Measurements from ENCODE around the gene CYP4F2.
"Not testable (repeated sequence)": the region's sequence is repeated elsewhere in the genome, so short reads cannot be mapped to it uniquely, and the experiment has no call there.

CYP4F2 gene

GRCh38 chr19:15900032-15900431 is 2.2 kb upstream of the CYP4F2 start:
- DNase-seq (ENCODE audit: low read depth) = not testable (repeated sequence)

DNA sequence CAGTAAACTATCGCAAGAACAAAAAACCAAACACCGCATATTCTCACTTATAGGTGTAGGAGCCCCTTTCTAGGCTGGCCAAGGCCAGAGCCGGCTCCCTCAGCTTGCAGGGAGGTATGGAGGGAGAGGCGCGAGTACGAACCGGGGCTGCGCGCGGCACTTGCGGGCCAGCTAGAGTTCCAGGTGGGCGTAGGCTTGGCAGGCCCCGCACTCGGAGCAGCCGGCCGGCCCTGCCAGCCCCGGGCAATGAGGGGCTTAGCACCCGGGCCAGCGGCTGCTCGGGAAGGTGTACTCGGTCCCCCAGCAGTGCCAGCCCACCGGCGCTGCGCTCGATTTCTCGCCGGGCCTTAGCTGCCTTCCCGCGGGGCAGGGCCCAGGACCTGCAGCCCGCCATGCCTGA is 1.7 kb upstream of the CYP4F2 start:
- not testable (repeated sequence) for DNase-seq (ENCODE audit: low read depth)

- no peak for DNase-seq (ENCODE audit: low read depth)
Measured at GRCh38 chr19:15897026-15897737, 692 bp downstream of the CYP4F2 start.

DNA sequence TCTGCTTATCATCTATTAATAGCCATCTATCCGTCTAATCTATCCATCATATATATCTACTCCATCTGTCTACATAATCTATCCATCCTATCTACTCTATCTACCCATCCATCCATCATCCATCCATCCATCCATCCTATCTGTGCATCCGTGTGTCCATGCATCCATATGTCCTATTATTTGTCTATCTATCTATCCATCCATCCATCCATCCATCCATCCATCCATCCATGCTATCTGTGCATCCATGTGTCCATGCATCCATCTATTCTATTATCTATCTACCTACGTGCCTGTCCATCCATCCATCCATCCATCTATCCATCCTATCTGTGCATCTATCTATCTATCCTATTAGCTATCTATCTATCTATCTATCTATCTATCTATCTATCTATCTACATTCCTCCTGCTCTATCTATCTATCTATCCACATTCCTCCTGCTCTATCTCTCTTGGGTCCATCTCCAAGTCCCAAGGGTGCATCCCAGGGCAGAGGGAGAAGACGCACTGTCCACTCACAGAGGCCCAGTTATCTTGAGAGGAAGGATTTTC is 1.9 kb downstream of the CYP4F2 start:
- no peak for DNase-seq (ENCODE audit: low read depth)

- no peak for DNase-seq (ENCODE audit: low read depth)
Measured at GRCh38 chr19:15894359-15894758, 3.5 kb downstream of the CYP4F2 start.

DNA sequence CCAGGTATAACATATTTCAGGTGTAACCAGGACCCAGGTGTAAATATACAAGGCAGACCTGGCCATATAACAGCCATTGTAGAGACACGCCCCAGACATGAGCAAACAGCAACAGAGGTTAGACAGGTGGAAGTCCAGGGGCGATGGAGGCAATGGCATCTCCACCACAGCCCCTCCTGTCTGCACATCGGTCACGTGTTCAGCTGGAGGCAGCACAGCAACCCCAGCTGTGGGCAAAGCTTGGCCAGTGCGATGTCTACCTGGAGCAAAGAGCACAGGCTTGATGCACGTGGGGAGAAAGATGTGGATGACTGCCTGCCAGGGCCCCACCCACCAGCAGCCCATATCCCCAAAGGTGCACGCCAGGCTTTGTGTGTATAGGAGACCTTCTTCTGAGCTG is 4.4 kb downstream of the CYP4F2 start:
- no peak for DNase-seq (ENCODE audit: low read depth)

GRCh38 chr19:15892012-15892411 is 5.9 kb downstream of the CYP4F2 start:
- DNase-seq (ENCODE audit: low read depth) = no peak

DNA sequence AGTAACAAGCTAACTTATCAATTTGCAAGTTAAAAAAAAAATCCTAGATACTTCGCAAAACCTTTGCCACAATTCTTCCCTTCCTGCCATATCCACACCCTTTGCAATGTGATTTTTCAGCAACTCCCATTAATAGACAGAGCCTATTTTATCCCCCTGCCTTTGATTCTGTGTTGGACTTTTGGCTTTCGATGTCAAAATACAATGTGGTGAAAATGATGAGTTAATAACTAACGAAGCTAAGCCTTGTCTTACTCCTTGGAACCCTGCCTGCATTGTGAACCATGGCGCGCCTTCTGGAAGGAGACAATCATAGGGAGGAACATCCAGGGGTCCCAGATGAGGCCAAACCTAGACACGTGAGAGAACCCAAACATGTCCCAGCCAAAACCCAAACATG is 6.4 kb downstream of the CYP4F2 start:
- no peak for DNase-seq (ENCODE audit: low read depth)

GRCh38 chr19:15889339-15889738 is 8.5 kb downstream of the CYP4F2 start:
- DNase-seq (ENCODE audit: low read depth) = not testable (repeated sequence)

GRCh38 chr19:15885919-15886318 is 12.0 kb downstream of the CYP4F2 start:
- DNase-seq (ENCODE audit: low read depth) = no peak

GRCh38 chr19:15885167-15885566 is 12.7 kb downstream of the CYP4F2 start:
- DNase-seq (ENCODE audit: low read depth) = no peak

DNA sequence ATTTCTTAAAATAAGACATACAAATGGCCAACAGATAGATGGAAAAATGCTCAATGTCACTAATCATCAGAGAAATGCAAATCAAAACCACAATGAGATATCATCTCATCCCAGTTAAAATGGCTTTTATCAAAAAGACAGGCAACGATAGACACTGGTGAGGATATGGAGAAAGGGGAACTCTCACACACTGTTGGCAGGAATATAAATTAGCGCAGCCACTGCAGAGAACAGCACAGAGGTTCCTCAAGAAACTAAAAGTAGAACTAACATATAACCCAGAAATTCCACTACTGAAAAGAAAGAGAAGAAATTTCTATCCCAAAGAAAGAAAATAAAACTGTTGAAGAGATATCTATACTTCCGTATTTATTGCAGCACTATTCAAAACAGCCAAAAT is 14.5 kb downstream of the CYP4F2 start:
- not testable (repeated sequence) for DNase-seq (ENCODE audit: low read depth)

DNA sequence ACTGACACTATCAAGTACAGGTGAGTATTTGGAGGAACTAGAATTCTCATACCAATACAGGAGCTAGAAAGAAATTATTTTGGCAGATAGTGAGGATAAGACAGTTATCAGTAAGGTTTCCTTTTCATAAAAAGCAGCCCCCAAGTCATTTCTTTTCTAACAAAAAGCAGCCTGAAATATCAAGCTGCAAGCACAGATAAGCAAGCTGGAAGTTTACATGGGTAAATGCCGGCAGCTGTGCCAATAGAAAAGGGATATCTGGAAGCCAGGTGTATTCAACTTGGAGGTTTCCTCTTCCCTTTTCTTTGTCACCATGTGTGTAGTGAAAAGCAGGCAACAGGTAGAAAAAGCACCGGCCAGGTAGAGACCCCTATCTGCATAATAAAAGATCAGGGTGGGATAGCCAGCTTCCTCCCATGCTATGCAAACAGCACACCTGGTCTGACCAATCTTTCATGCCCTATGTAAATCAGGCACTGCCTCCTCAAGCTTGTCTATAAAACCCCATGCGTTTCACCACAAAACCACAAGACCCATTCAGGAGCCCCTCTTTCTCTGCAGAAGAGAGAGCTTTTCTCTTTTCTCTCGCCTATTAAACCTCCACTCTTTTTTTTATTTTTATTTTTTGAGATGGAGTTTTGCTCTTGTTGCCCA is 22.9 kb downstream of the CYP4F2 start:
- DNase-seq (ENCODE audit: low read depth) = no peak

DNA sequence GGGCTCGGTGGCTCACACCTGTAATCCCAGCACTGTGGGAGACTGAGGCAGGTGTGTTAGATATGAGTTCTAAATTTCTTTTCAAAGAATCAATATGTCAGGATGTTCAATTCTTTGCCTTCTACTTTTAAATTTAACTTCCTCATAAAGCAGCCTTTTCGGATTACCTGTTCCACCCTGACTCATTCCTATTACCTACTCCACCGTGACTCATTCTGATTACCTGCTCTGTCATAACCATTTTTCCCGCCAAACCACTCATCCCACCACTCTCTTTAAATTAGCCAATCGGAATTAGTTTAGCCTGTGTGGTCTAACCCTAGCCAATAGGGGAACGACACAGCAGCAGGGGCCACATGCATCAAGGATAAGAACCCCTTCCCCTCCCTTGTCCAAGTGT is 24.1 kb downstream of the CYP4F2 start:
- DNase-seq (ENCODE audit: low read depth) = not testable (repeated sequence)

DNA sequence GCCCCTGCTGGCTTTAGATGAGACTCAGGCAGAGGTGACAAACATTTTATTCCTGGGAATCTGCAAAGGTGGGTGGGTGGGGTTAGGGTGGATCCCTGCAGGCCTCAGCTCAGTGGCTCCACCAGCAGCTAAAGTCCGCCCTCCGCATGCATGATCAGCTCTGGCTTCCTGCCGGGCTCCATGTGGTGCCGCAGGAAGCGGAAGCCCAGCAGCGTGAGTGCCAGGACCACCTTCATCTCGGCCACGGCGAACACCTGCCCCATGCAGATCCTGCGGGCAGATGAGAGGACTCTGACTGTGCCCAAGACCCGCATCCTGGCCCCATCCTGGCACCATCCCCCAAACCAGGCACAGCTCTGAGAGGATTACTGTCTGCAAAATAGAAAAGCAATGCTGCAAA is 26.3 kb downstream of the CYP4F2 start:
- DNase-seq (ENCODE audit: low read depth) = no peak

GRCh38 chr19:15869873-15870272 is 28.0 kb downstream of the CYP4F2 start:
- no peak for DNase-seq (ENCODE audit: low read depth)

- DNase-seq (ENCODE audit: low read depth) = no peak
Measured at GRCh38 chr19:15869109-15869555, 28.7 kb downstream of the CYP4F2 start.

DNA sequence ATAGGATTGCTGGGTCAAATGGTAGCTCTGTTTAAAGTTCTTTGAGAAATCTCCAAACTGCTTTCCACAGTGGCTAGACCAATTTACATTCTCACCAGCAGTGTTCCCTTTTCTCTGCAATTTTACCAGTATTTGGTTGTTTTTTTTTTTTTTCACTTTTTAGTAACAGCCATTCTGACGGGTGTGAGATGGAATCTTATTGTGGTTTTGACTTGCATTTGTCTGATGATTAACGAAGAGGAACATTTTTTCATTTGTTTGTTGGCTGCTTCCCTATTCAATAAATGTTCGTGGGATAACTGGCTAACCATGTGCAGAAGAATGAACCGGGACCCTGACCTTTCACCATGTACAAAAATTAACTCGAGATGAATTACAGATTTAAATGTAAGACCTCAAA is 31.2 kb downstream of the CYP4F2 start:
- DNase-seq (ENCODE audit: low read depth) = no peak

DNA sequence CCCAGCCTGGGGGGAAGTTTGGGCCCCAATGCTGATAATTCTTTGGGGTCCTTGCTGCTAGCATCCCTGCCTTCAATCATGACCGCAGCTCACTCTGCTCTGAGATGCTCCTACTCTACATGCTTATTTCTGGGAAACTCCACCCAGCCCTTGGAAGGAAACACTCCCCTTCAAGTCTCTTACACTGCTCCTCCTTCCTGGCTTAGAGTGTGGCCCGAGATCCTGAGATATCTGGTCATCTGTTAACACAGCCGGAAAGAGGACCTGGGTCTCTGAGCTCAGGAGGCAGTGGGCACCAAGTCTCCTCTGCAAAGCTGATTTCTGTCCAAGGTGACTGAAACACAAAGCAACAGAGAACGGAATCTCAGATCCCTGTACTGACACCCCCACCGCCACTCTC is 33.0 kb downstream of the CYP4F2 start:
- DNase-seq (ENCODE audit: low read depth) = no peak

GRCh38 chr19:15863272-15863671 is 34.6 kb downstream of the CYP4F2 start:
- DNase-seq (ENCODE audit: low read depth) = no peak

DNA sequence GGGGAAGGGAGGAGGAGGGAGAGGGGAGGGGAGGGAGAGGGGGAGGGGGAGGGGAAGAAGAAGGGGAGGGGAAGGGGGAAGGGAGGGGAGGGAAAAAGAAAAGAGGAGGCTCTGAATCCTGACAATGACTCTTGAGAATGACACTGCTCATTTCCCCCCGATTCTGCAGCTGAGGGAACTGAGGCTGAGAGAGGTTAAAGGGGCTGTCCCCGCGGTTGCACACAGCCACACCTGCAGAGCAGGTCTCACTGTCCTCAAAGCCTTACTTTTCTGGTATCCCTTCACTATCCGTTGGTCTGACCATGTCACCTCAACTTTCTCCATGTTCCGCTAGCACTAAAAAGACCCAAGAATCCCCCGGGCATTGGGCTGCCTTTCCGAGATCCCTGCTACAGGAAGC is 35.4 kb downstream of the CYP4F2 start:
- DNase-seq (ENCODE audit: low read depth) = no peak

DNA sequence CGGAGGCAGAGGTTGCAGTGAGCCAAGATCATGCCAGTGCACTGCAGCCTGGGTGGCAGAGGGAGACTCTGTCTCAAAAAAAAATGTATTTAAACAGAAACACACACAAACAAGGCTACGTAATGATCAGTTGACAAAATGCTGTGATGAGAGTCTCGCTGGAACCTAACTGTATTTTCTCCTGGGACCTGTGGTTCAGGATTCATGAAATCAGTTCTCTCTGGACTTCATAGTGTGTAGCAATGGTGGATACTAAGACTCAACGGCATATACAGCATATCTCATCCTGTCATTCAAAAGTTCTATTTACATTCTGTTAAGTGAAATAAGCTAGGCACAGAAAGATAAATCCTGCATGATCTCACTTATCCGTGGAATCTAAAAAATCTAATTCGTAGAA is 37.4 kb downstream of the CYP4F2 start:
- DNase-seq (ENCODE audit: low read depth) = no peak

DNA sequence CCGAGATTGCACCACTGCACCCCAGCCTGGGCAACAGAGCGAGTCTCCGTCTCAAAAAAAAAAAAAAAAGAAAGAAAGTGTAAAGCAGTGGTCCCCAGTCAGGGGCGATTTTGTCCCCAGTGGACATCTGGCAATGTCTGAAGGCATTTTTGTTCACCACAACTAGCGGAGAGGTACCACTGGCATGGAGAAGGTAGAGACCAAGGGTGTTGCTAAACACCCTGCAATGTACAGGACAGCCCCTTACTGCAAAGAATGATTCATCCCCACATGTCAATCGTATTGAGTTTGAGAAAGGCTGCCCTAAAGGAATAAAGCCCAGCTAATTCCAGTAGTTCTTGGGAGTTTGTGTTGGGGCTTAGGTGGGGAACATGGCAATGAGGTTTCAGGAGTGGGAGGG is 38.7 kb downstream of the CYP4F2 start:
- no peak for DNase-seq (ENCODE audit: low read depth)

DNA sequence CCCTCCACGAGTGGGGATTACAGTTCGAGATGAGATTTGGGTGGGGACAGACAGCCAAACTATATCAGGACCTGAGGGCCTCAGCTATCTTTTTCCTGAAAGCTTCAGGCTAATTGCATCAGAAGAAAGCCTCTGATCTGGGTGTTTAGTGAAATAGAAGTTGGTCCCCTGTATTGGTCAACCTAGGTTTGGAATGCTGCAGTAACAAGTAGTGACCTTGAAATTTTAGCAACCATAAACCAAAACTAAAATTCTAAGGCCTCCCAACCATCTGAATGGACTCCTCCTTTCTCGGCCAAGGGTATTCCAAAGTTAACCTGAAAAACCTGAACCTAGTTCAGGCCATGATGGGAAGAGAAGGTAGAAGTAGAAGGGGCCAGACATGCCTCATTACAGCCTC is 47.5 kb downstream of the CYP4F2 start:
- no peak for DNase-seq (ENCODE audit: low read depth)

All from fibroblast of gingiva (primary cell).